ENCODE measurements around the gene VPS13C.

Gene VPS13C

DNA sequence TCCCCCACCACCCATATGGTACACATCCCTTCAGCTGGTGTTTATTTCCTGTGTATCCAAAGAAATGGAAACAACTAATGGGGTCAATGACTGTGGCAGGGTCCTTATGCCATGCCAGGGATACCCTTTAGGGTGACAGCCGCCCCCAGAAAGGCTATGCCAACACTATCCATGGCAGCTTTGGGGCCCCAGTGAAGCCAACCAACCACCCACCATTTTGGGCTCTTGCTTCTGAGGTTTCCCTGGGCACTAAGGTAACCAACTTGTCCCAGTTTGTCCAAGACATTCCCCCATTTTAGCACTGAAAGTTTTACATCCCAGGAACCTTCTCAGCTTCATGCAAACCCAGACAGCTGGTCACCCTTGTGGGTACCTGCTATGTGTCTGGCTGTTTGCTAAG is 233.1 kb downstream of the VPS13C start:
- no peak for DNase-seq (ENCODE audit: low spot score)
- in situ Hi-C loops (cut with MboI; ENCODE audit: low sequenced_read_pairs, unreplicated experiment): loop anchor here (25.0 kb wide), 2 partner anchors 665 to 1240 kb away; no protein-coding TSS in a partner anchor
- no peak for TF ChIP-seq CTCF (IDR thresholded peaks at IDR 0.05; ENCODE audit: borderline replicate concordance, control extremely low read depth, extremely low read depth, insufficient read depth, missing control alignments)

- no peak for DNase-seq (ENCODE audit: low spot score)
- TF ChIP-seq CTCF (IDR thresholded peaks at IDR 0.05; ENCODE audit: borderline replicate concordance, control extremely low read depth, extremely low read depth, insufficient read depth, missing control alignments): no peak
- in situ Hi-C loops (cut with MboI; ENCODE audit: low sequenced_read_pairs, unreplicated experiment): no loop called here
Measured at GRCh38 chr15:61824291-61824690, 236.0 kb downstream of the VPS13C start.

GRCh38 chr15:61822511-61822910 is 237.7 kb downstream of the VPS13C start:
- no peak for DNase-seq (ENCODE audit: low spot score)
- in situ Hi-C loops (cut with MboI; ENCODE audit: low sequenced_read_pairs, unreplicated experiment): no loop called here
- TF ChIP-seq CTCF (IDR thresholded peaks at IDR 0.05; ENCODE audit: borderline replicate concordance, control extremely low read depth, extremely low read depth, insufficient read depth, missing control alignments): no peak

GRCh38 chr15:61820951-61821350 is 239.3 kb downstream of the VPS13C start:
- no peak for DNase-seq (ENCODE audit: low spot score)
- TF ChIP-seq CTCF (IDR thresholded peaks at IDR 0.05; ENCODE audit: borderline replicate concordance, control extremely low read depth, extremely low read depth, insufficient read depth, missing control alignments): no peak
- in situ Hi-C loops (cut with MboI; ENCODE audit: low sequenced_read_pairs, unreplicated experiment): no loop called here

DNA sequence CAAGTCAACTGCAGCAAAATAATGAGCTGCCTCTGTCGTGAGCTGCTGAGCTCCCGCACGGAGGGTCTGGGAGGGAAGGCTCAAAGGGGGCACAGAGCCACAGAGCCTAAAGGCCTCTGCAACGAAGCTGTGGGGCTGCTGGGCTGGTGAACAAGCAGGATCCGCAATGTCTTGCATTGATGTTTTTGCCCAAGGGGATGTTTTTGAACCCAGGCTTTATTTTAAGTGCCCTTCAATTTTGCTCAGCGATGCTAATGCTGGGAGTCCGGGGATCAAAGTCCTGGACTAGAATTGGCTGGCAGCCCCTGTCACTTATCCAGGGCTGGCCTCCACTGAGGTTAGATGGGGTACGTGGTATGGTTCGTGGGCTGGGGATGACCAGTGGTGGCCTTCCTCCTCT is 240.0 kb downstream of the VPS13C start:
- TF ChIP-seq CTCF (IDR thresholded peaks at IDR 0.05; ENCODE audit: borderline replicate concordance, control extremely low read depth, extremely low read depth, insufficient read depth, missing control alignments): no peak

GRCh38 chr15:61819386-61819785 is 240.9 kb downstream of the VPS13C start:
- in situ Hi-C loops (cut with MboI; ENCODE audit: low sequenced_read_pairs, unreplicated experiment): no loop called here
- no peak for DNase-seq (ENCODE audit: low spot score)
- TF ChIP-seq CTCF (IDR thresholded peaks at IDR 0.05; ENCODE audit: borderline replicate concordance, control extremely low read depth, extremely low read depth, insufficient read depth, missing control alignments): no peak

More for the DNA sequence above, 240.0 kb downstream of the VPS13C start:
- in situ Hi-C loops (cut with MboI; ENCODE audit: low sequenced_read_pairs, unreplicated experiment): no loop called here
- DNase-seq (ENCODE audit: low spot score): no peak

GRCh38 chr15:61818801-61819200 is 241.4 kb downstream of the VPS13C start:
- no peak for DNase-seq (ENCODE audit: low spot score)
- in situ Hi-C loops (cut with MboI; ENCODE audit: low sequenced_read_pairs, unreplicated experiment): no loop called here
- TF ChIP-seq CTCF (IDR thresholded peaks at IDR 0.05; ENCODE audit: borderline replicate concordance, control extremely low read depth, extremely low read depth, insufficient read depth, missing control alignments): no peak
